Gastroesophageal sphincter (tissue), 4 donors: Measurements from ENCODE around the gene TPP1. TPM values are rescaled to one million over a fixed set of nuclear protein-coding genes. Genes with fewer than 3 reads are reported as not detected.
A peak's percentile ranks its signal among the peaks of the same experiment; 100 is the strongest.

Source experiments
- ATAC-seq: fragments of 150-250 bp; one replicate; pipeline ENCODE4 v1.9.1; 2016; ENCODE audit warnings: mild to moderate bottlenecking, moderate library complexity
- H3K27ac ChIP-seq, 4 donors: fragments of 200-600 bp; sonication (generic) in 3 of 4; 1 replicate in 3 of 4; 2 replicates in 1 of 4; pipeline ENCODE4 v1.5.1; 2016 to 2019
- H3K27me3 ChIP-seq: fragments of 200-600 bp; sonication (generic); one replicate; pipeline ENCODE4 v1.5.1; 2019
- H3K36me3 ChIP-seq, 2 donors: fragments of 200-600 bp; sonication (generic); one replicate each; pipeline ENCODE4 v1.5.1; 2019; ENCODE audit warnings: control low read depth in 1 of 2
- H3K4me1 ChIP-seq, 3 donors: fragments of 200-600 bp; sonication (generic); 1 replicate in 2 of 3; 2 replicates in 1 of 3; pipeline ENCODE4 v1.5.1; 2016 to 2019; ENCODE audit warnings: control low read depth in 2 of 3
- H3K4me3 ChIP-seq, 2 donors: fragments of 200-600 bp; sonication (generic); one replicate each; pipeline ENCODE4 v1.5.1; 2019; ENCODE audit warnings: mild to moderate bottlenecking in 1 of 2, moderate library complexity in 1 of 2
- H3K9me3 ChIP-seq, 3 donors: fragments of 200-600 bp; sonication (generic); one replicate each; pipeline ENCODE4 v1.5.1; 2017 to 2019; ENCODE audit warnings: control low read depth in 2 of 3
- EP300 ChIP-seq: sonication (generic); formaldehyde crosslinking; IDR thresholded peaks from one replicate; pipeline ENCODE4 v1.6.1; 2017; ENCODE audit warnings: antibody characterized with exemption, mild to moderate bottlenecking
- POLR2A ChIP-seq, 2 donors: fragments of 450-650 bp; IDR thresholded peaks; one replicate each; pipeline ENCODE4 v1.6.1; 2017; ENCODE audit warnings: antibody characterized with exemption in 2 of 2, mild to moderate bottlenecking in 2 of 2, moderate library complexity in 1 of 2
- POLR2AphosphoS5 ChIP-seq: sonication (generic); formaldehyde crosslinking; IDR thresholded peaks from one replicate; pipeline ENCODE4 v1.6.1; 2017; ENCODE audit warnings: antibody characterized with exemption
- WGBS, 2 donors: methylation state at CpG; one replicate each; pipeline ENCODE4 v1.1.5; 2018; ENCODE audit warnings: low coverage in 1 of 2; 5-methylcytosine and 5-hydroxymethylcytosine counted together
- total RNA-seq, 4 donors: library from RNA; depleted of rRNA; stranded (reverse); fragments of >200 nt; gene quantifications; one replicate each; pipeline ENCODE4 v1.1.0, GENCODE V29; 2016
- TF ChIP-seq, protein P1 (sequence below), 4 experiments: fragments of 200-600 bp in 2 of 4; fragments of 450-650 bp in 2 of 4; sonication (generic) in 1 of 4; IDR thresholded peaks; one replicate each; pipeline ENCODE4 v1.5.1; 2017 to 2019; ENCODE audit warnings: antibody characterized with exemption in 4 of 4, mild to moderate bottlenecking in 2 of 4, moderate library complexity in 2 of 4

TPP1 gene
- total RNA-seq, 4 donors from 2014 or later: 67.6 to 84.4 (median 76.9) TPM

DNA sequence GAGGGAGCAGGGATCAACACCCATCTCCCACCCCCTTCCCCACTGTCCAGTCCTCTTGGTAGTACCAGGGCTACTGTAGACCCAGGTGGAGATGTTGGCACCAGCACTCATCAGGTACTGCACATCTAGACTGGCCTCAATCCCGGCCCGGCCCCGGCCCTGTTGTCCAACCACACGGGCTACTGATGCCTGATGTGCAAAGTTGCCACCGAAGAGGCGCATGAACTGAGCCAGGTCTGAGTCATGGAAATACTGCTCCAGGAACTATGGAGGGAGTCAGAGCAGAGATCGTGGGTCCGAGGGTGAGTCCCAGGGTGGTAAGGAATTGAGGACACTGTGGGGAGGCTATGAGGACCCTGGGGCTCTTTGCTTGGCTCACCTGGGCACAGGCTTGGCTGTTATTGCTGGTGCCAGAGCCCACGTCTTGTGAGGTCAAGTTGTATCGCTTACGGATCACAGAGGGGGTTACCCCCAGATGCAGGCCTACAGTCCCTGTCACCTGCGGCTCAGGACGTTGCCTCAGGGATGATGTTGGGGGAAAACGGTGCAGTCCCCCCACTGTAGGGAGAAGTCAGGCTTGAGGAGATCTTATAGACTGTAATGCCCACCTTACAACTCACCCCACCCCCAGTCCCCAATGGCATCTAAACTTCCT, 2.5 kb downstream of the TPP1 start:
- Histone ChIP-seq H3K27me3 (no peaks in the 10 kb centered on the region), H3K9me3 (no peaks in the 10 kb centered on the region), H3K4me1 (peaks cover 0 to 46% (median 15%) of the 10 kb centered on the region in 3 donors), H3K27ac (peak overlapping the region in 2 of 4 donors; percentile 91 to 94), H3K36me3 (peaks cover 0 to 30% of the 10 kb centered on the region in 2 donors), H3K4me3 (no peak overlapping the region)
- no peak for ATAC-seq
- no peak for TF ChIP-seq POLR2AphosphoS5
- TF ChIP-seq POLR2A (IDR thresholded peaks at IDR 0.05): no peak
- TF ChIP-seq, protein P1, sequence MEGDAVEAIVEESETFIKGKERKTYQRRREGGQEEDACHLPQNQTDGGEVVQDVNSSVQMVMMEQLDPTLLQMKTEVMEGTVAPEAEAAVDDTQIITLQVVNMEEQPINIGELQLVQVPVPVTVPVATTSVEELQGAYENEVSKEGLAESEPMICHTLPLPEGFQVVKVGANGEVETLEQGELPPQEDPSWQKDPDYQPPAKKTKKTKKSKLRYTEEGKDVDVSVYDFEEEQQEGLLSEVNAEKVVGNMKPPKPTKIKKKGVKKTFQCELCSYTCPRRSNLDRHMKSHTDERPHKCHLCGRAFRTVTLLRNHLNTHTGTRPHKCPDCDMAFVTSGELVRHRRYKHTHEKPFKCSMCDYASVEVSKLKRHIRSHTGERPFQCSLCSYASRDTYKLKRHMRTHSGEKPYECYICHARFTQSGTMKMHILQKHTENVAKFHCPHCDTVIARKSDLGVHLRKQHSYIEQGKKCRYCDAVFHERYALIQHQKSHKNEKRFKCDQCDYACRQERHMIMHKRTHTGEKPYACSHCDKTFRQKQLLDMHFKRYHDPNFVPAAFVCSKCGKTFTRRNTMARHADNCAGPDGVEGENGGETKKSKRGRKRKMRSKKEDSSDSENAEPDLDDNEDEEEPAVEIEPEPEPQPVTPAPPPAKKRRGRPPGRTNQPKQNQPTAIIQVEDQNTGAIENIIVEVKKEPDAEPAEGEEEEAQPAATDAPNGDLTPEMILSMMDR (IDR thresholded peaks at IDR 0.05): no peak
- TF ChIP-seq EP300: no peak
- 85 to 98% methylated on average over 6 of the region's 14 CpGs for WGBS, 2 donors

DNA sequence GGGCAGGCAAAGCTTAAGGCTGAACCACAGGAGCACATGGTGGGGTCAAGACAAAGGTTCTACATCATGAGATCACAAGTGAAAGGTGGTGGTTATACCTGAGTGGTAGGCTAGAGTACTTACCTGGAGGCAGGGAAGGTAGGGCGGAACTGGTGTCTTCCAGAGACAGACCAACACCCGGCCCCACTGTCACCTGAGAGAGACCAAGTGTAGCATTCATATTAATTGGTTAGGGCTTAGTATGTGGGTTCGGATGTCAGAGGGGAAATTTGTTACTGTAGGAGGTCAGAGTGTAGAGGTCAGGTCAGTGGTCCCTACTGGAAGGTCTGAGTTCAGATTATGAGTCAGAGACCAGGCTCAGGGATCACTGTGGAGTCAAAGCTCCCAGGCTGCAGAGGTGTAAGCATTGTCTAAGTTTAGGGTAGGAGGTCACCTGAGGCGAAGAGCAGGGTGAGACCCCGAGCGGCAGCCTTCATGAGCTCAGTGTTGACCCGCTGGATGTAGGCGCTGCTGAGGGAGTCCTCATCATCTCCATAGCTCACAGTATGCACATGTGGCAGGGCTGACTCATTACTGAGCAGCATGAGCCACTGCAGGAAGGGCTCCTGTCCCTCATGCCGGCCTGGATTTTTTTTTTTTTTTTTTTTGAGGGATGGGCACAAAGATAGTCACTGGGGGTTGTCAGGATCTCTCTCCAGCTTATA, 3.2 kb downstream of the TPP1 start:
- no peaks in the 10 kb centered on the region for H3K9me3 ChIP-seq
- H3K36me3 ChIP-seq: peaks cover 0 to 32% of the 10 kb centered on the region in 2 donors
- peaks cover 0 to 52% (median 15%) of the 10 kb centered on the region in 3 donors for H3K4me1 ChIP-seq
- no peaks in the 10 kb centered on the region for H3K27me3 ChIP-seq
- TF ChIP-seq, protein P1 (IDR thresholded peaks at IDR 0.05): no peak
- TF ChIP-seq POLR2AphosphoS5 (no peak), POLR2A (IDR thresholded peaks at IDR 0.05) (no peak), EP300 (no peak)
- H3K4me3 ChIP-seq: no peak overlapping the region
- no peak for ATAC-seq
- 89 to 90% methylated on average over 6 to 7 of the region's 9 CpGs for WGBS, 2 donors
- peak overlapping the region in 2 of 4 donors; percentile 28 to 99 for H3K27ac ChIP-seq

GRCh38 chr11:6615046-6615445, 4.2 kb downstream of the TPP1 start:
- H3K9me3 ChIP-seq: no peaks in the 10 kb centered on the region
- peaks cover 2 to 59% (median 21%) of the 10 kb centered on the region in 3 donors for H3K4me1 ChIP-seq
- TF ChIP-seq, protein P1 (IDR thresholded peaks at IDR 0.05): no peak
- TF ChIP-seq EP300: no peak
- no peak overlapping the region for H3K4me3 ChIP-seq
- peak overlapping the region in 2 of 4 donors; percentile 39 to 99 for H3K27ac ChIP-seq
- WGBS, 2 donors: 82 to 86% methylated on average over 2 to 3 of the region's 5 CpGs
- H3K27me3 ChIP-seq: no peaks in the 10 kb centered on the region
- H3K36me3 ChIP-seq: peaks cover 0 to 42% of the 10 kb centered on the region in 2 donors
- ATAC-seq: no peak

DNA sequence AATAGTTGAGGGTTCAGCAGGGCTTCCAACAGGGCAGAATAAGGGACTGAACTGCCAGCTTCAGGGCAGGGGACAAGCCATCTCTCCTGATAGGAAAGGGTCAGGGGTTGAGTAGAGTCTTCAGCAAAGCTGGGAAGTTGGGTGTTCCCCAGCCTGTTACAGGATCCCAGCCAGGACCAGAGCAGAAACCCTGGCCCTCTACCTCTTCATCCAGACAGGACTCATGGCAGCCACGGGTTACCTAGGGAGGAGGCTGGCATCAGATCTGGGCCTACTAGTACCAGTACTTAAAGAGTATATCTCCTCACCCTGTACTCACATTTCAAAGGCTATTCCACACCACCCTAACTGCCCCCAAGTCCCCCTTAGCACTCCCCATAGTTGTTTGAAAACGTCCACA, 4.8 kb downstream of the TPP1 start:
- Histone ChIP-seq H3K4me1 (peaks cover 2 to 59% (median 21%) of the 10 kb centered on the region in 3 donors), H3K4me3 (no peak overlapping the region), H3K36me3 (peaks cover 0 to 48% of the 10 kb centered on the region in 2 donors), H3K27me3 (no peaks in the 10 kb centered on the region), H3K9me3 (no peaks in the 10 kb centered on the region), H3K27ac (peak overlapping the region in 3 of 4 donors; percentile 98 to 99 (median 99))
- no peak for ATAC-seq
- no peak for TF ChIP-seq POLR2A (IDR thresholded peaks at IDR 0.05)
- TF ChIP-seq, protein P1 (IDR thresholded peaks at IDR 0.05): no peak
- TF ChIP-seq POLR2AphosphoS5: no peak
- TF ChIP-seq EP300: no peak
- 83 to 93% methylated on average over 1 to 2 of the region's 2 CpGs for WGBS, 2 donors
